Measurements from ENCODE around the gene MARCHF4.
A peak's percentile ranks its signal among the peaks of the same experiment; 100 is the strongest.

MARCHF4 gene

GRCh38 chr2:216404010-216404618 lies 31.8 kb upstream of the MARCHF4 start:
- H3K27ac ChIP-seq = no peak overlapping the region
- no peak overlapping the region for H3K4me3 ChIP-seq
- no peak for DNase-seq (ENCODE audit: low spot score)
- peak; percentile 76 for TF ChIP-seq CTCF (IDR thresholded peaks at IDR 0.05)

- Histone ChIP-seq H3K27ac (no peak overlapping the region), H3K4me3 (no peak overlapping the region)
- DNase-seq (ENCODE audit: low spot score) = no peak
- TF ChIP-seq CTCF (IDR thresholded peaks at IDR 0.05) = no peak
These were observed 30.5 kb upstream of the MARCHF4 start for GRCh38 chr2:216402751-216403150.

GRCh38 chr2:216399621-216400020 lies 27.3 kb upstream of the MARCHF4 start:
- Histone ChIP-seq H3K27ac (no peak overlapping the region), H3K4me3 (no peak overlapping the region)
- no peak for TF ChIP-seq CTCF (IDR thresholded peaks at IDR 0.05)
- no peak for DNase-seq (ENCODE audit: low spot score)

- Histone ChIP-seq H3K4me3 (no peak overlapping the region), H3K27ac (no peak overlapping the region)
- no peak for DNase-seq (ENCODE audit: low spot score)
- TF ChIP-seq CTCF (IDR thresholded peaks at IDR 0.05) = no peak
These were observed 22.6 kb upstream of the MARCHF4 start for GRCh38 chr2:216394881-216395280.

- no peak for DNase-seq (ENCODE audit: low spot score)
- H3K27ac ChIP-seq = no peak overlapping the region
- no peak overlapping the region for H3K4me3 ChIP-seq
- TF ChIP-seq CTCF (IDR thresholded peaks at IDR 0.05) = no peak
These were observed 20.9 kb upstream of the MARCHF4 start for GRCh38 chr2:216392945-216393840.

DNA sequence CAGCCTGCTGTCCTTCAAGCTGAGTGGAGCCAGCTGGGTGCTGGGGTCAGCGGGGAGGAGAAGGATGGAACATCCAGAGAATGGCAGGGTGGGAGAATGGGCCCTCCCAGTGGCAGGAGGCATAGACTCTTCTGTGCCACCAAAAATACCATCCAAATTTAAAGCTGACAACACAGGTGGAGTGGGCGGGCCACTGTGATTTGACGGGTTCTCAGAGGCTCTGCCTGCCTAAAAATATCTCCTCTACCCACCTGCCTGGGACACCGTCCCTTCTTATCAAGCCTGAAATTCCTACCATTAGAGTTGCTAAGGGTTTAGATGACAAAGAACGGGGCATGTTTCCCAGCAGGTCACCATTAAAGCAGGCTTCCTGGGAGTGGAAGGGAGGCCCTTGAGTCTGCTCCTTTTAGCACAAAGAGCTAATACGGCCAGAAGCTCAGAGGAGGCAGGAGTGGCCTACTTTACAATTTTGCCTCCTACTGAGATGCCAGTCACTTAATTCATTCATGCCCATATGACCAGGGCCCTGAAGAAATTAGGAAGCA lies 19.8 kb upstream of the MARCHF4 start:
- Histone ChIP-seq H3K27ac (no peak overlapping the region), H3K4me3 (no peak overlapping the region)
- DNase-seq (ENCODE audit: low spot score) = no peak
- TF ChIP-seq CTCF (IDR thresholded peaks at IDR 0.05) = no peak
